Choroid plexus epithelial cell (primary cell): ENCODE measurements around the gene DTL.

Experiments used
- DNase-seq: peaks from one replicate; pipeline ENCODE4 v3.0.0-alpha.2; 2010; ENCODE audit warnings: low read depth
- H3K4me3 ChIP-seq: 2 replicates; pipeline ENCODE4 v1.5.1; 2011; ENCODE audit warnings: low read depth, mild to moderate bottlenecking, control low read depth, low read length, moderate library complexity
- TF ChIP-seq, protein P1 (sequence below): conservative IDR thresholded peaks from 2 replicates; pipeline ENCODE4 v1.5.1; 2011; ENCODE audit warnings: low read depth, mild to moderate bottlenecking, control low read depth, inconsistent platforms, low read length, moderate library complexity

DTL gene

GRCh38 chr1:212097360-212097759 lies 61.8 kb downstream of the DTL start:
- TF ChIP-seq, protein P1, sequence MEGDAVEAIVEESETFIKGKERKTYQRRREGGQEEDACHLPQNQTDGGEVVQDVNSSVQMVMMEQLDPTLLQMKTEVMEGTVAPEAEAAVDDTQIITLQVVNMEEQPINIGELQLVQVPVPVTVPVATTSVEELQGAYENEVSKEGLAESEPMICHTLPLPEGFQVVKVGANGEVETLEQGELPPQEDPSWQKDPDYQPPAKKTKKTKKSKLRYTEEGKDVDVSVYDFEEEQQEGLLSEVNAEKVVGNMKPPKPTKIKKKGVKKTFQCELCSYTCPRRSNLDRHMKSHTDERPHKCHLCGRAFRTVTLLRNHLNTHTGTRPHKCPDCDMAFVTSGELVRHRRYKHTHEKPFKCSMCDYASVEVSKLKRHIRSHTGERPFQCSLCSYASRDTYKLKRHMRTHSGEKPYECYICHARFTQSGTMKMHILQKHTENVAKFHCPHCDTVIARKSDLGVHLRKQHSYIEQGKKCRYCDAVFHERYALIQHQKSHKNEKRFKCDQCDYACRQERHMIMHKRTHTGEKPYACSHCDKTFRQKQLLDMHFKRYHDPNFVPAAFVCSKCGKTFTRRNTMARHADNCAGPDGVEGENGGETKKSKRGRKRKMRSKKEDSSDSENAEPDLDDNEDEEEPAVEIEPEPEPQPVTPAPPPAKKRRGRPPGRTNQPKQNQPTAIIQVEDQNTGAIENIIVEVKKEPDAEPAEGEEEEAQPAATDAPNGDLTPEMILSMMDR = no peak
- H3K4me3 ChIP-seq = no peak overlapping the region
- DNase-seq = no peak

DNA sequence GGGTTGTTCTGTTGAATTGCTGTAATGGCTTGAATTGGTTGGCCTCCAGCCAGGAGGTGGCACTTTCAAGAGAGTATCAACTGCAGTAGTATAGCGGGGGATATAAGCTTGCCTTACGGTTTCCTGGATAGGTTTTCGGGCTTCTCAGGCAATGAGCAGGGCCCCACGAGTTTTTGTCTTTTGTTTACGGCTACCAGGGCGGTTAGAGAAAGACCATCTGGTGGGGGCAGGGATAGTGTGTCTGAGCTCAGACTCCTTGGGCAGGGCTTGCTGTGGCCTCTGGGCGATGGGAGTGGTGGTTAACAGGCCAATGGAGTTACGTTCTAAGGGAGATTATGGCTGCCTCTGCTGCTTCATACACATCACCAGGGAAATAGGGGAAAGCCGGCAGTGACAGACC lies 62.8 kb downstream of the DTL start:
- no peak for DNase-seq
- H3K4me3 ChIP-seq = no peak overlapping the region
- TF ChIP-seq, protein P1 = no peak

GRCh38 chr1:212098771-212099170 lies 63.2 kb downstream of the DTL start:
- TF ChIP-seq, protein P1 = no peak
- no peak overlapping the region for H3K4me3 ChIP-seq
- DNase-seq = no peak

- DNase-seq = no peak
- no peak overlapping the region for H3K4me3 ChIP-seq
- TF ChIP-seq, protein P1 = no peak
Measured at GRCh38 chr1:212101251-212101650, 65.7 kb downstream of the DTL start.

GRCh38 chr1:212101735-212102134 lies 66.2 kb downstream of the DTL start:
- TF ChIP-seq, protein P1 = no peak
- H3K4me3 ChIP-seq = no peak overlapping the region
- DNase-seq = no peak

GRCh38 chr1:212104586-212105325 lies 69.2 kb downstream of the DTL start:
- no peak for DNase-seq
- H3K4me3 ChIP-seq = no peak overlapping the region
- TF ChIP-seq, protein P1 = no peak

DNA sequence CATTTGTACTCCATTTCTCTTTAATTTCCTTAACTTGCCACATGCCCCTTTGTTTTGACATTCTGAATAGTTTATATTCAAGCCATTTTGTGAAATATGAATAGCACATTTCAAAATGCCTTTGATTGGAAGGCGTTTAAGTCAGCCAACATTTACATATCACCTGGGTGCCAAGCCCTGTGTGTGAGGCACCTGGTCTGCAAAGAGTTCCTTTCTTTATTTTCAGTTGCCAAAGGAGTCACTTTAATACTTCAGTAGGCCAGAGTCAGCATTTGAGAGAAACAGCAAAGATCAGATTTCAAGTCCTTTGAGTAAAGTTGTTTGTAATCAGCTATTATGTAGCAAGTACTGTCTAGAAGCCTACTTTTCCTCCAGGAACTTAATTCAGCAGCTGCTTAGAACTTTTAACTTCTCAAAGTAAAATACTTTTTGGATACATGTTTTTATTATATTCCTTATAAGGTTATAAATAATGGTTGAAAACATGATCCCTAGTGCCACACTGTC lies 70.8 kb downstream of the DTL start:
- TF ChIP-seq, protein P1 = no peak
- H3K4me3 ChIP-seq = no peak overlapping the region
- peak; percentile 41 for DNase-seq
